ENCODE results near the gene RIPOR3.
"Not testable (repeated sequence)": the region's sequence is repeated elsewhere in the genome, so short reads cannot be mapped to it uniquely, and the experiment has no call there.

The RIPOR3 gene

GRCh38 chr20:50699688-50700087 is 8.3 kb upstream of the RIPOR3 start:
- H3K4me2 ChIP-seq (ENCODE audit: low read length) = no peak overlapping the region
- H2AFZ ChIP-seq (ENCODE audit: low read length) = no peak overlapping the region
- no peak overlapping the region for H3K4me3 ChIP-seq (ENCODE audit: low read depth, low read length, poor library complexity, severe bottlenecking)
- no peaks in the 10 kb centered on the region for H3K27me3 ChIP-seq (ENCODE audit: insufficient read depth, low read length)
- H3K79me2 ChIP-seq (ENCODE audit: insufficient read depth, low read length) = no peaks in the 10 kb centered on the region
- no peaks in the 10 kb centered on the region for H3K36me3 ChIP-seq (ENCODE audit: insufficient read depth, low read length)
- no peaks in the 10 kb centered on the region for H3F3A ChIP-seq (ENCODE audit: insufficient read depth, low read length)
- no peak overlapping the region for H3K27ac ChIP-seq (ENCODE audit: low read depth, low read length, poor library complexity, severe bottlenecking)
- no peak for TF ChIP-seq EZH2 (IDR thresholded peaks at IDR 0.05; ENCODE audit: borderline replicate concordance, low read length)
- TF ChIP-seq, protein P1, sequence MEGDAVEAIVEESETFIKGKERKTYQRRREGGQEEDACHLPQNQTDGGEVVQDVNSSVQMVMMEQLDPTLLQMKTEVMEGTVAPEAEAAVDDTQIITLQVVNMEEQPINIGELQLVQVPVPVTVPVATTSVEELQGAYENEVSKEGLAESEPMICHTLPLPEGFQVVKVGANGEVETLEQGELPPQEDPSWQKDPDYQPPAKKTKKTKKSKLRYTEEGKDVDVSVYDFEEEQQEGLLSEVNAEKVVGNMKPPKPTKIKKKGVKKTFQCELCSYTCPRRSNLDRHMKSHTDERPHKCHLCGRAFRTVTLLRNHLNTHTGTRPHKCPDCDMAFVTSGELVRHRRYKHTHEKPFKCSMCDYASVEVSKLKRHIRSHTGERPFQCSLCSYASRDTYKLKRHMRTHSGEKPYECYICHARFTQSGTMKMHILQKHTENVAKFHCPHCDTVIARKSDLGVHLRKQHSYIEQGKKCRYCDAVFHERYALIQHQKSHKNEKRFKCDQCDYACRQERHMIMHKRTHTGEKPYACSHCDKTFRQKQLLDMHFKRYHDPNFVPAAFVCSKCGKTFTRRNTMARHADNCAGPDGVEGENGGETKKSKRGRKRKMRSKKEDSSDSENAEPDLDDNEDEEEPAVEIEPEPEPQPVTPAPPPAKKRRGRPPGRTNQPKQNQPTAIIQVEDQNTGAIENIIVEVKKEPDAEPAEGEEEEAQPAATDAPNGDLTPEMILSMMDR (IDR thresholded peaks at IDR 0.05; ENCODE audit: low read length) = no peak
- H3K9me2 ChIP-seq (ENCODE audit: low read depth, low read length) = no peaks in the 10 kb centered on the region
- no peak overlapping the region for H3K9ac ChIP-seq (ENCODE audit: low read length)
- H3K9me3 ChIP-seq (ENCODE audit: low read length) = no peaks in the 10 kb centered on the region
- no peaks in the 10 kb centered on the region for H4K20me1 ChIP-seq (ENCODE audit: insufficient read depth, low read length)
- H3K4me1 ChIP-seq (ENCODE audit: insufficient read depth, low read length, severe bottlenecking) = no peaks in the 10 kb centered on the region

- H3K36me3 ChIP-seq (ENCODE audit: insufficient read depth, low read length); H3K4me1 ChIP-seq (ENCODE audit: insufficient read depth, low read length, severe bottlenecking); H3K9me3 ChIP-seq (ENCODE audit: low read length); H2AFZ ChIP-seq (ENCODE audit: low read length); H3K4me2 ChIP-seq (ENCODE audit: low read length); H3K9me2 ChIP-seq (ENCODE audit: low read depth, low read length); H3K27me3 ChIP-seq (ENCODE audit: insufficient read depth, low read length); H3F3A ChIP-seq (ENCODE audit: insufficient read depth, low read length); H3K27ac ChIP-seq (ENCODE audit: low read depth, low read length, poor library complexity, severe bottlenecking); H3K9ac ChIP-seq (ENCODE audit: low read length); H3K79me2 ChIP-seq (ENCODE audit: insufficient read depth, low read length); H4K20me1 ChIP-seq (ENCODE audit: insufficient read depth, low read length); H3K4me3 ChIP-seq (ENCODE audit: low read depth, low read length, poor library complexity, severe bottlenecking): not testable (repeated sequence)
These were observed 6.9 kb upstream of the RIPOR3 start for GRCh38 chr20:50698255-50698654.

DNA sequence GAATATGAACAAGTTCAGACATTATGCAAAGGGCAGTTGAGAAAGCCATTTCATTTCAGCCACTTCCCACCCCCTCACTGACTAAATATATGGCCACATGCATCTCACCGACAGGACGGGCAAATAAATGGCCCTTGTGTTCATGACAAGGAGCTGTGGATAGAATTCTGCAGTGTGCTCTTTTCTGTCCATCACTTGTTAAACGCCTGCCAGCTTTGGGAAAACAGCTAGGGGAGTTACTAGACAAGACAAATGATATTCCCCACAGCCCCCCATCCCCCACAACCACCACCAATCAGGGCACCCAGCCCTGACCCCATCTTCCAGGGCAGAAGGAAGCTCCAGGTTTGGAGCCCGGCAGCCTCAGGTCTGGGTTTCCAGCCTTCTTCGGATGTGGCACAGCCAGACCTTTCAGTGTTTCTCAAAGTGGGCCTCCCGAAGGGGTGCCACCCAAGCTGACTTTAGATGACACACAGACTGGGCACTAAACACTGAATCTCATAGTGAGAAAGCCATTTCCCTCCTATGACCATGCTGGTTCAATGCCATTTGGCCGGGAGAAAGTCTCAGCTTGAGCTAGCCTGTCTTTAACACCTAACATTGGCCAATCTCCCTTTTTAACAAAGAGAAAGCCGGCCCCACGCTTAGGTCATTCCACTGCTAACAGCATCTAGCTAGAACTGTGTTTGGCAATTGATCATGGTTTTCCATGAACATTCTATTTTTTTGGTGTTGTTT is 4.0 kb upstream of the RIPOR3 start:
- H3K9me3 ChIP-seq (ENCODE audit: low read length) = no peaks in the 10 kb centered on the region
- no peaks in the 10 kb centered on the region for H3K79me2 ChIP-seq (ENCODE audit: insufficient read depth, low read length)
- no peak overlapping the region for H3K4me2 ChIP-seq (ENCODE audit: low read length)
- H3K27ac ChIP-seq (ENCODE audit: low read depth, low read length, poor library complexity, severe bottlenecking) = no peak overlapping the region
- no peaks in the 10 kb centered on the region; the same call in 1 of the 2 replicates for H3K27me3 ChIP-seq (ENCODE audit: insufficient read depth, low read length)
- no peaks in the 10 kb centered on the region for H3K36me3 ChIP-seq (ENCODE audit: insufficient read depth, low read length)
- no peaks in the 10 kb centered on the region for H3F3A ChIP-seq (ENCODE audit: insufficient read depth, low read length)
- H3K9me2 ChIP-seq (ENCODE audit: low read depth, low read length) = no peaks in the 10 kb centered on the region
- no peak for TF ChIP-seq EZH2 (IDR thresholded peaks at IDR 0.05; ENCODE audit: borderline replicate concordance, low read length)
- TF ChIP-seq, protein P1 (IDR thresholded peaks at IDR 0.05; ENCODE audit: low read length) = no peak
- no peaks in the 10 kb centered on the region for H3K4me1 ChIP-seq (ENCODE audit: insufficient read depth, low read length, severe bottlenecking)
- H2AFZ ChIP-seq (ENCODE audit: low read length) = no peak overlapping the region
- no peaks in the 10 kb centered on the region for H4K20me1 ChIP-seq (ENCODE audit: insufficient read depth, low read length)
- no peak overlapping the region for H3K4me3 ChIP-seq (ENCODE audit: low read depth, low read length, poor library complexity, severe bottlenecking)
- no peak overlapping the region for H3K9ac ChIP-seq (ENCODE audit: low read length)
